SK-N-SH (cell line): ENCODE measurements around the gene UNC13B. TPM values are rescaled to one million over a fixed set of nuclear protein-coding genes. Genes with fewer than 3 reads are reported as not detected.

Experiments used
- CTCF ChIA-PET: fragments of 300-600, 350-600 bp; formaldehyde crosslinking; extraction: SDS; loops from one replicate; lab custom pipeline; 2021; lab: Yijun Ruan, JAX
- POLR2A ChIA-PET: fragments of 350-600 bp; sonication (Branson Sonifier 250); formaldehyde crosslinking; extraction: SDS; loops from one replicate; lab custom pipeline; 2020; ENCODE audit warnings: antibody characterized with exemption, inconsistent platforms; lab: Yijun Ruan, JAX
- DNase-seq: peaks from one replicate; pipeline ENCODE4 v3.0.0; 2012
- H2AFZ ChIP-seq: fragments of 200-600 bp; sonication (generic); 2 replicates; pipeline ENCODE4 v1.8.1; 2016; ENCODE audit warnings: antibody characterized with exemption, mild to moderate bottlenecking, low read depth
- H3F3A ChIP-seq: fragments of 200-600 bp; sonication (generic); replicated peaks from 2 replicates; pipeline ENCODE3; 2016; ENCODE audit warnings: antibody characterized with exemption, mild to moderate bottlenecking; ENCODE audit not compliant: insufficient read depth
- H3K27ac ChIP-seq, 2 experiments: fragments of 200-500 bp in 1 of 2; fragments of 200-600 bp in 1 of 2; sonication (Bioruptor generic) in 1 of 2; sonication (generic), shearing (Covaris generic) in 1 of 2; 2 replicates each; pipeline versions ENCODE4 v1.5.1 to v1.6.1; 2014 to 2016; ENCODE audit warnings: low read depth in 2 of 2, inconsistent platforms in 1 of 2, low read length in 1 of 2, mild to moderate bottlenecking in 1 of 2, mixed read lengths in 1 of 2
- H3K27me3 ChIP-seq: fragments of 200-600 bp; sonication (generic), shearing (Covaris generic); 2 replicates; pipeline ENCODE4 v1.6.1; 2016; ENCODE audit warnings: mixed run types; ENCODE audit not compliant: insufficient read depth
- H3K36me3 ChIP-seq, 2 experiments: fragments of 200-500 bp in 1 of 2; fragments of 200-600 bp in 1 of 2; sonication (Bioruptor generic) in 1 of 2; sonication (generic) in 1 of 2; replicated peaks in 1 of 2; 2 replicates each; pipeline versions ENCODE3 to v1.5.1; 2014 to 2016; ENCODE audit warnings: low read length in 1 of 2, mild to moderate bottlenecking in 1 of 2; ENCODE audit not compliant: insufficient read depth in 2 of 2, control insufficient read depth in 1 of 2
- H3K4me1 ChIP-seq, 2 experiments: fragments of 200-500 bp in 1 of 2; fragments of 200-600 bp in 1 of 2; sonication (Bioruptor generic) in 1 of 2; sonication (generic), shearing (Covaris generic) in 1 of 2; 2 replicates each; pipeline versions ENCODE4 v1.5.1 to v1.6.1; 2014 to 2016; ENCODE audit warnings: low read depth in 1 of 2, low read length in 1 of 2, mixed run types in 1 of 2; ENCODE audit not compliant: insufficient read depth in 2 of 2, control insufficient read depth in 1 of 2
- H3K4me2 ChIP-seq: fragments of 200-600 bp; sonication (generic), shearing (Covaris generic); 2 replicates; pipeline ENCODE4 v1.6.1; 2017; ENCODE audit warnings: mixed run types
- H3K4me3 ChIP-seq, 2 experiments: fragments of 200-500 bp in 1 of 2; fragments of 200-600 bp in 1 of 2; sonication (Bioruptor generic) in 1 of 2; sonication (generic), shearing (Covaris generic) in 1 of 2; 2 replicates each; pipeline versions ENCODE4 v1.5.1 to v1.8.1; 2014 to 2016; ENCODE audit warnings: low read depth in 2 of 2, inconsistent platforms in 1 of 2, low read length in 1 of 2, mild to moderate bottlenecking in 1 of 2, mixed read lengths in 1 of 2, moderate library complexity in 1 of 2
- H3K79me2 ChIP-seq: fragments of 200-600 bp; sonication (generic); 2 replicates; pipeline ENCODE4 v1.8.1; 2017; ENCODE audit warnings: mild to moderate bottlenecking; ENCODE audit not compliant: insufficient read depth
- H3K9ac ChIP-seq: fragments of 200-600 bp; sonication (generic); 2 replicates; pipeline ENCODE4 v1.6.1; 2017; ENCODE audit warnings: mixed run types
- H3K9me2 ChIP-seq: fragments of 200-600 bp; sonication (generic); 2 replicates; pipeline ENCODE4 v1.6.1; 2017; ENCODE audit warnings: mixed run types
- H3K9me3 ChIP-seq: fragments of 200-600 bp; sonication (generic); 2 replicates; pipeline ENCODE4 v1.6.1; 2017; ENCODE audit warnings: mixed run types, mild to moderate bottlenecking, moderate library complexity
- H4K20me1 ChIP-seq: fragments of 200-600 bp; sonication (generic); 2 replicates; pipeline ENCODE4 v1.6.1; 2017; ENCODE audit warnings: mild to moderate bottlenecking, mixed run types; ENCODE audit not compliant: insufficient read depth
- EP300 ChIP-seq, 2 experiments: IDR thresholded peaks; 2 replicates each; pipeline versions ENCODE4 v1.4.0 to v1.6.1; 2012; ENCODE audit warnings: borderline replicate concordance in 1 of 2, low read depth in 1 of 2, low read length in 1 of 2
- GATA2 ChIP-seq: sonication (generic); formaldehyde crosslinking; IDR thresholded peaks from 2 replicates; pipeline ENCODE4 v1.5.0; 2020; ENCODE audit warnings: mild to moderate bottlenecking, missing genetic modification reagents
- RCOR1 ChIP-seq: fragments of 150-350 bp; IDR thresholded peaks from 2 replicates; pipeline ENCODE4 v1.6.1; 2017; ENCODE audit warnings: antibody characterized with exemption, low read length
- SIN3A ChIP-seq: IDR thresholded peaks from 2 replicates; pipeline ENCODE4 v1.6.1; 2012; ENCODE audit warnings: low read depth, mild to moderate bottlenecking, low read length, moderate library complexity, borderline replicate concordance
- TAF1 ChIP-seq: IDR thresholded peaks from 2 replicates; pipeline ENCODE4 v1.6.1; 2012; ENCODE audit warnings: low read depth, mild to moderate bottlenecking, low read length, moderate library complexity, borderline replicate concordance
- WGBS: methylation state at CpG from one replicate; pipeline ENCODE4 v1.1.6; 2017; ENCODE audit warnings: low lambda C conversion rate; 5-methylcytosine and 5-hydroxymethylcytosine counted together
- polyA plus RNA-seq, 3 experiments: library from polyadenylated mRNA; depleted of rRNA; stranded (reverse); fragments of >200 nt; gene quantifications; 2 replicates each; pipeline ENCODE4 v1.2.3, GENCODE V29; 2012
- TF ChIP-seq, protein P1 (sequence below): fragments of 150-350 bp; IDR thresholded peaks from 2 replicates; pipeline ENCODE4 v1.6.1; 2017; ENCODE audit warnings: antibody characterized with exemption, low read length, low read depth, borderline replicate concordance
- TF ChIP-seq, protein P2 (sequence below): fragments of 200-600 bp; sonication (generic); IDR thresholded peaks from 2 replicates; pipeline ENCODE4 v1.6.1; 2017; ENCODE audit warnings: antibody characterized with exemption, mild to moderate bottlenecking, moderate library complexity

The UNC13B gene
- polyA plus RNA-seq, 1 of the 3 experiments (the other 2 are of a cell fraction) = 8.1 TPM

DNA sequence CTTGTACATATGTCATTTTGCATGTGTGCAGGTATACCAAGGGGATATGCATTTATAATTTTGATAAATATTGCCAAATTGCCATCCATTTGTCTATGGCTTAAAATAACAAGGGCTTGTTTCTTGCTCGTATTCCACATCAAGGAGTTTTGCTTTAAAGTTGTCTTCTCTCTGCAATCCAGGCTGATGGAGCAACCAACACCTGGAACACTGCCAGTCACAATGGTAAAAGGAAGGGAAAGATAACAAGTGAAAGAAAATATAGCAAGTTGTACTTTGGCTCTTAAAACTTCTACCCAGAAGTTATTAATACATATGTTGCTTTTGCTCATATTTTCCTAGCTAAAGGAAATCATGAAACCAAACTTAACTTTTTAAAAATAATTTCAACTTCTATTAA is 156.9 kb downstream of the UNC13B start:
- no peak for DNase-seq
- no peak for TF ChIP-seq TAF1
- TF ChIP-seq EP300 (IDR thresholded peaks at IDR 0.05; ENCODE audit: borderline replicate concordance in 1 of 2, low read depth in 1 of 2, low read length in 1 of 2) = no peak
- TF ChIP-seq, all 33 proteins: peak for 0

DNA sequence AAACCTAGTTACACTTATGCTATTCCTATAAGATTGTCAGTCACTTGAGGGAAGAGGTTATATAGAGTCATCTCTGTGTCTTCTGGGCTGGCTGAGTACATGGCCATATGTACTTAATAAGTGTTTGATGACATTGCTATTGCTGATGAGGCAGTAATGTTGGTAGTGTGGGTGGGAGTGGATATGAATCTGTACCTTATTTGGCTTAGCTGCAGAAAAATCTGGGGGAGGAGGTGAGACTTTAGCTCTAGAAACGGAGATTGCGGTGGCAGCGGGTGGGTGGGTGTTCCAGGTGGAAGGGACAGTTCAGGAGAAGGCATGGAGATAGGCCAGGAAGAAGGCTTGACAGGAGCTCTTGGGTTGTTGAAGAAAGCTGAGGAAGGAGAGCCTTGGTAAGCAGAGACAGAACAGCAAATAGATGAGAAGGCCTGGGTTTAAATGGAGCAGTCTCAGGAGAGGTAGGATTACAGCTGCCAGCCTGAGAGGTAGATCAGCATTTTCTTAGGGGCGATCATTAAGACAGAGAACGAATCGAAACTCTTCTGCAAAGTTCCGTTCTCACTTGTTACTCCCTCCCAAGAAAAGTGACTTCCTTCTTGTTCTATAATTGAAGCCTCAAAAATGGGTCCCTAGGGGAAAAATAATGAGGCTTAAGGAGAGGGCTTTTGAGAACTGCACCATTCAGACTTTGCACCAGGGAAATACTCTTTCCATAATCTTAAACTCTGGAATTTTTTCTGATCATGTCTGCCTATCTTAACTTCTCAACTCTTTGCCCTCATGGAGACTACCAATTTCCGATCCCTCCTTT is 160.5 kb downstream of the UNC13B start:
- CTCF ChIA-PET = interaction anchor here (0.6 kb wide), 1 partner anchor 9 kb away, joined by 3 read pairs; no protein-coding TSS in a partner anchor
- 92% methylated on average over 8 of the region's 8 CpGs for whole genome bisulfite sequencing
- Histone ChIP-seq H3F3A (no peaks in the 10 kb centered on the region), H3K9me2 (no peaks in the 10 kb centered on the region), H3K27me3 (no peaks in the 10 kb centered on the region), H3K4me1 (no peaks in the 10 kb centered on the region), H3K9ac (no peak overlapping the region), H2AFZ (no peak overlapping the region), H4K20me1 (no peaks in the 10 kb centered on the region), H3K4me3 (no peak overlapping the region), H3K79me2 (no peaks in the 10 kb centered on the region), H3K9me3 (no peaks in the 10 kb centered on the region), H3K4me2 (no peak overlapping the region), H3K36me3 (no peaks in the 10 kb centered on the region), H3K27ac (no peak overlapping the region)
- DNase-seq = no peak
- TF ChIP-seq EP300 (IDR thresholded peaks at IDR 0.05; ENCODE audit: borderline replicate concordance in 1 of 2, low read depth in 1 of 2, low read length in 1 of 2) (no peak), RCOR1 (no peak), SIN3A (no peak), GATA2 (no peak)
- TF ChIP-seq, protein P1, sequence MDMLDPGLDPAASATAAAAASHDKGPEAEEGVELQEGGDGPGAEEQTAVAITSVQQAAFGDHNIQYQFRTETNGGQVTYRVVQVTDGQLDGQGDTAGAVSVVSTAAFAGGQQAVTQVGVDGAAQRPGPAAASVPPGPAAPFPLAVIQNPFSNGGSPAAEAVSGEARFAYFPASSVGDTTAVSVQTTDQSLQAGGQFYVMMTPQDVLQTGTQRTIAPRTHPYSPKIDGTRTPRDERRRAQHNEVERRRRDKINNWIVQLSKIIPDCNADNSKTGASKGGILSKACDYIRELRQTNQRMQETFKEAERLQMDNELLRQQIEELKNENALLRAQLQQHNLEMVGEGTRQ = no peak
- TF ChIP-seq, protein P2, sequence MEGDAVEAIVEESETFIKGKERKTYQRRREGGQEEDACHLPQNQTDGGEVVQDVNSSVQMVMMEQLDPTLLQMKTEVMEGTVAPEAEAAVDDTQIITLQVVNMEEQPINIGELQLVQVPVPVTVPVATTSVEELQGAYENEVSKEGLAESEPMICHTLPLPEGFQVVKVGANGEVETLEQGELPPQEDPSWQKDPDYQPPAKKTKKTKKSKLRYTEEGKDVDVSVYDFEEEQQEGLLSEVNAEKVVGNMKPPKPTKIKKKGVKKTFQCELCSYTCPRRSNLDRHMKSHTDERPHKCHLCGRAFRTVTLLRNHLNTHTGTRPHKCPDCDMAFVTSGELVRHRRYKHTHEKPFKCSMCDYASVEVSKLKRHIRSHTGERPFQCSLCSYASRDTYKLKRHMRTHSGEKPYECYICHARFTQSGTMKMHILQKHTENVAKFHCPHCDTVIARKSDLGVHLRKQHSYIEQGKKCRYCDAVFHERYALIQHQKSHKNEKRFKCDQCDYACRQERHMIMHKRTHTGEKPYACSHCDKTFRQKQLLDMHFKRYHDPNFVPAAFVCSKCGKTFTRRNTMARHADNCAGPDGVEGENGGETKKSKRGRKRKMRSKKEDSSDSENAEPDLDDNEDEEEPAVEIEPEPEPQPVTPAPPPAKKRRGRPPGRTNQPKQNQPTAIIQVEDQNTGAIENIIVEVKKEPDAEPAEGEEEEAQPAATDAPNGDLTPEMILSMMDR = no peak
- POLR2A ChIA-PET = no interaction called here

More for the DNA sequence above, 156.9 kb downstream of the UNC13B start:
- Histone ChIP-seq H3K36me3 (peaks cover 3 to 6% of the 10 kb centered on the region in 2 experiments), H2AFZ (no peak overlapping the region), H3K79me2 (no peaks in the 10 kb centered on the region), H3K4me1 (no peaks in the 10 kb centered on the region), H3K9ac (no peak overlapping the region), H3F3A (no peaks in the 10 kb centered on the region), H3K4me3 (no peak overlapping the region), H3K9me2 (no peaks in the 10 kb centered on the region), H3K27me3 (no peaks in the 10 kb centered on the region), H3K27ac (no peak overlapping the region), H4K20me1 (no peaks in the 10 kb centered on the region), H3K9me3 (no peaks in the 10 kb centered on the region), H3K4me2 (no peak overlapping the region)
- ChIA-PET POLR2A (no interaction called here), CTCF (interaction anchor here (1.8 kb wide), 1 partner anchor 9 kb away, joined by 4 read pairs; no protein-coding TSS in a partner anchor)
- 89% methylated on average over 1 of the region's 1 CpG for WGBS
